ENCODE results near the gene KANSL1.

- TF ChIP-seq POLR2A (IDR thresholded peaks at IDR 0.05), result no peak
- TF ChIP-seq CTCF (IDR thresholded peaks at IDR 0.05), result no peak
These were observed 151.0 kb downstream of the KANSL1 start for GRCh38 chr17:46042246-46042645.
